Mesenteric fat pad (tissue), 1 donor: ENCODE measurements around the gene RERE. TPM values are rescaled to one million over a fixed set of nuclear protein-coding genes. Genes with fewer than 3 reads are reported as not detected.

Experiments
- DNase-seq: peaks from one replicate; pipeline ENCODE4 v3.0.0-alpha.2; 2020; ENCODE audit warnings: low spot score
- total RNA-seq: library from RNA; stranded (reverse); fragmentation: NEBNext Ultra II Directional; extraction: Animal tissue kit (Norgen Biotek cat#: 25700); gene quantifications from one replicate; pipeline ENCODE4 v1.2.1, GENCODE V29; 2021
- donor health status: DM: yes; HTN: yes; CAD: no.

The RERE gene
- total RNA-seq, 1 donor from 2014 or later: 120 TPM

- DNase-seq: no peak
These were observed 385.7 kb downstream of the RERE start for GRCh38 chr1:8431784-8432183.

- DNase-seq: no peak
These were observed 386.4 kb downstream of the RERE start for GRCh38 chr1:8431019-8431418.

- DNase-seq: no peak
These were observed 387.0 kb downstream of the RERE start for GRCh38 chr1:8430476-8430875.

DNA sequence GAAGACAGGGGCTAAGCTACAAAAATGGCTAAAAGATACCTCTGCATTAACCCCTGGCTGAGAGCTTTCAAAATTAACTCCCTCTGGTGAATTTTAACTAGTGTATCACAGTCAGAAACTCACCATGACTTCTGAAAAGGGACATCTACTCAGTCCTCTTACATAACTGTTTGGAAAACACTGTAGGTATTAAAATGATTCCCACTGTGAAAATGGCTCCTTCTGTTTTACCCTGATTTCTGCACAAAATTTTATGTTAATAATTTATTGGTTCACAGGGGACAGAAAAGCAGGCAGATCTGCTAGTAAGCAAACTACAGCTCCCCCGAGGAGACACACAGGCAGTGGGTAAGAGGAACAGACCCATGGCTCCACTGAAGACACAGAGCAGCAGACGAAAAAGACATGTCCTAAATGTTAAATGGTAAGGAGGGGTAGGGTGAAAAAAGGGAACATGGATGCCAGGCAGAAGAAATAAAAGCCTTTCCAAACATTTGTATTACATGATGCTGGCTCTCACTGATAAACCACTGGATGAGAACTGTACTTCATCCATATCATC is 387.8 kb downstream of the RERE start:
- no peak for DNase-seq

DNA sequence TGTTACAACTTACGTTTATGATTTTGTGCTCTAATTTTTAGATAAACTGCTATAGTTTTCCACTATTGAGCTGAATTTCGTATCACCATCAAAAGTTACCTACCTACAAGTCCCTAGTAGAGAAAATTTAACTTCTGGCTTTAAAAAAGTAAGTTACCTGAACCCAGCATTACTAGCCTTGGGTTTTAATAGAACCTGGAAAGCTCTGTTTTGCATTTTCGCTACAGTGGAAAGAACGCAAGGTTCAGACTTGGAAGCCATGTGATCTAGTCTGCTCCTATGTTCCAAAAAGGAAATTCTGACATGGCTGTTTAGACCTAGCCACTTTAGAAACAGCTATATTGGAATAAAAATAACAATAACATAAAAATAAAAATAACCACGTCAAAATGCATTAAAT is 389.0 kb downstream of the RERE start:
- DNase-seq: no peak

- no peak for DNase-seq
These were observed 389.5 kb downstream of the RERE start for GRCh38 chr1:8427986-8428385.

- DNase-seq: no peak
These were observed 389.9 kb downstream of the RERE start for GRCh38 chr1:8427493-8427892.

- no peak for DNase-seq
These were observed 390.4 kb downstream of the RERE start for GRCh38 chr1:8426996-8427395.

DNA sequence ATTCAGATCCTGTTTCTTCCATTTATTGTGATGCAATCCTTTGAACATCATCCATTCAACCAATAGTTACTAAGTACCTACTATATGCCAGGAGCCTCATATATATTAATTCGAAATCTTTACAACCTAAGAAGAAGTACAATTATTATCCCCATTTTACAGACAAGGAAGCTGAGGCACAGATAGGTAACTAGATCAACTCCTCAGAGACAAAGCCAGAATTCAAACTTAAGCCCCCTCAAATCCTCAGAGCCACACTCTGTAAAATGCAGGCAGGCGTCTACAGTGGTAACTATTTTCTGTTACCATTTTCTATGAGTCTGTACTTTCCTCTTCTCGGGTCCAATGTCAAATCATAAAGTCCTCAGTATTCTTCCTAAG is 391.7 kb downstream of the RERE start:
- no peak for DNase-seq

GRCh38 chr1:8425150-8425780 is 392.2 kb downstream of the RERE start:
- DNase-seq: no peak

- DNase-seq: no peak
These were observed 392.8 kb downstream of the RERE start for GRCh38 chr1:8424539-8425116.

- no peak for DNase-seq
These were observed 393.5 kb downstream of the RERE start for GRCh38 chr1:8423692-8424538.

- no peak for DNase-seq
These were observed 394.2 kb downstream of the RERE start for GRCh38 chr1:8423269-8423691.

- no peak for DNase-seq
These were observed 394.8 kb downstream of the RERE start for GRCh38 chr1:8422510-8423268.

DNA sequence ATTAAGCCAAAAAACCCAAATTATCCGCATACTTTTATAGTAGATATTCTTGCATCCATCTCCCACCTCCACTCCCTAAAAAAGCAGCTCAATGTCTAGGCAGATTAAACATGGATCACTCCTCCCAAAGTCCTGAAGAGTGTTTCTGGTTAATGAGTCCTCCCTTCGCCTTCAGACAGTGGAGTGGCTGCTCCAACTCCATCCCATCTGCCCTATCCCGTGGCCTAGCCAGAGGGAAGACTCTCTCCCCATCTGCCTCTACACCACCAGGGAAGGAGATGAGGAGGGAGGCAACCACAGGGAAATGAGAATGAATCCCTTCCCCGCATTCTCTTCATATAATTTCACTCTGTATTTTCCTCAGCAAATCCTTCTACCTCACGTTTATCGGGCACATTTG is 395.7 kb downstream of the RERE start:
- no peak for DNase-seq

GRCh38 chr1:8420318-8420717 is 397.1 kb downstream of the RERE start:
- DNase-seq: no peak

- no peak for DNase-seq
These were observed 397.6 kb downstream of the RERE start for GRCh38 chr1:8419861-8420260.

- no peak for DNase-seq
These were observed 398.3 kb downstream of the RERE start for GRCh38 chr1:8419172-8419571.

DNA sequence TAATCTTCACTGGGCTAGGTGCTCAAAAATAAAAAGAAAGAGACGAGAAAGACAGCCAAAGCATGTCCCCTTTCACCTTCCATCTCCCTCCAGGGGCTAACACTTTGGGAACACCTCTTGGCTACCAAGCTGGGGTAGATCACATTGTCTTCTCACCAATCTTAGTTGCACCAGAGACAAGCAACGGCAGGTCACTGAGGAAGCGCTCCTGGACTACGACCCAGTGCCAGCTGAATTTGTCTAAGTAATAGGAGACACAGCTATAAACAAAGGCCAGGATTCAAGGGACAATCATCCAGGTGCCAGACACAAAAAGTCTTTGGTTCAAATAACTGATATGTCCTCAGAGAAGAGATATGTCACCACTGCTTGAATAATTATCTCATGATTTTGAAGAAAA is 399.1 kb downstream of the RERE start:
- DNase-seq: no peak

DNA sequence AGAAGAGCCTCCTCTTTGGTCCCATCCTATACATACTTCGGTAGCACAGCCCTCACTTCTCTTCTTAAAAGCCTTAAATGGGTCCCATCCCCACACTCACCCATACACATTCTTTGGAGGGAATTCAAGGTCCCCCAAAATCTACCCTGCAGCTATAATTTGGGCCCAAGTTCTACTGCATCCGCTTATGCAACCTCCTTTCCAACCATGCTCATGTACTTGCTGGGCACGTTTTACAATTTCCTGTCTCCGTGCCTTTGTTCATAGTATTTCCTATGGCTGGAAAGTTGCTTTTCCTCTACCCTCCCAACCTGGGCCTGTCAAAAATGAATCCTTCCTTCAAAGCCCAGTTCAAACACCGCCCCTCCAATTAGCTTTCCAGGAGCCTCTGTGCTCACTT is 399.8 kb downstream of the RERE start:
- no peak for DNase-seq

- DNase-seq: no peak
These were observed 400.6 kb downstream of the RERE start for GRCh38 chr1:8416881-8417280.
